Osteocyte (in vitro differentiated cells): Measurements from ENCODE around the gene CHD5. TPM values are rescaled to one million over a fixed set of nuclear protein-coding genes. Genes with fewer than 3 reads are reported as not detected.
"Not testable (repeated sequence)": the region's sequence is repeated elsewhere in the genome, so short reads cannot be mapped to it uniquely, and the experiment has no call there.

ENCODE experiments used
- DNase-seq: peaks from one replicate; pipeline ENCODE4 v3.0.0; 2021; ENCODE audit warnings: mixed read lengths; ENCODE audit not compliant: unreplicated experiment; ENCODE audit errors: extremely low spot score
- H3K27ac Mint-ChIP-seq: one replicate; pipeline ENCODE4 v1.8.0; 2021; ENCODE audit warnings: mild to moderate bottlenecking, mixed read lengths; ENCODE audit not compliant: unreplicated experiment
- H3K27me3 Mint-ChIP-seq: one replicate; pipeline ENCODE4 v1.8.0; 2021; ENCODE audit warnings: mixed read lengths; ENCODE audit not compliant: unreplicated experiment
- H3K36me3 Mint-ChIP-seq: one replicate; pipeline ENCODE4 v1.8.0; 2021; ENCODE audit warnings: mixed read lengths; ENCODE audit not compliant: unreplicated experiment
- H3K4me1 Mint-ChIP-seq: one replicate; pipeline ENCODE4 v1.8.0; 2021; ENCODE audit warnings: mixed read lengths; ENCODE audit not compliant: unreplicated experiment
- H3K4me3 Mint-ChIP-seq: one replicate; pipeline ENCODE4 v1.8.0; 2021; ENCODE audit warnings: mild to moderate bottlenecking, moderate library complexity, mixed read lengths; ENCODE audit not compliant: unreplicated experiment
- H3K9me3 Mint-ChIP-seq: one replicate; pipeline ENCODE4 v1.8.0; 2021; ENCODE audit warnings: mixed read lengths; ENCODE audit not compliant: unreplicated experiment
- total RNA-seq: library from RNA; stranded (reverse); gene quantifications from 2 replicates; pipeline ENCODE4 v1.2.1, GENCODE V29; 2021
- TF ChIP-seq, protein P1 (sequence below): fragments of 200-600 bp; sonication (generic); IDR thresholded peaks from 2 replicates; pipeline ENCODE4 v1.5.0; 2021; ENCODE audit warnings: antibody characterized with exemption, mild to moderate bottlenecking, moderate library complexity

Gene CHD5
- total RNA-seq, 1 donor from 2014 or later: 0.43 TPM

DNA sequence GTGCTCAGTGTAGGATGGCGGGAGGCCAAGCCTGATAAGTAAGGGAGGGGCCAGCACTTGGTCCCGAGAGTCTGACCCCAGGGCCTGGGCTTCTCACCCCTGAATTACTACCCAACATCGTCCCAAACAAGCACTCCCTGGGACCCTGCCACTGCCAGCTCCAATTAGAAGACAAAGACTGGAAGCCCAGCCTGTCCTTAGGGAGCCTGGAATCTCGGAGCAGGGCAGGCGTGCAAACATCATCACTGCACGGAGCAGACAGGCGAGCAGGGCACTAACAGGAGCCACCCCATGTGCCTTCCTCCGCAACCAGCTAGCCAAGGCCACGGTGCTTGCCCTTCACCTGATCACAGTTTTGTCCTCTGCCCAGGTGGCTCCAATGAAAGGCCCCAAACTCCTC lies 111.2 kb downstream of the CHD5 start:
- Mint-ChIP-seq H3K27ac (no peak overlapping the region), H3K36me3 (no peaks in the 10 kb centered on the region), H3K4me3 (no peak overlapping the region), H3K9me3 (no peaks in the 10 kb centered on the region), H3K4me1 (no peaks in the 10 kb centered on the region), H3K27me3 (no peaks in the 10 kb centered on the region)
- TF ChIP-seq, protein P1, sequence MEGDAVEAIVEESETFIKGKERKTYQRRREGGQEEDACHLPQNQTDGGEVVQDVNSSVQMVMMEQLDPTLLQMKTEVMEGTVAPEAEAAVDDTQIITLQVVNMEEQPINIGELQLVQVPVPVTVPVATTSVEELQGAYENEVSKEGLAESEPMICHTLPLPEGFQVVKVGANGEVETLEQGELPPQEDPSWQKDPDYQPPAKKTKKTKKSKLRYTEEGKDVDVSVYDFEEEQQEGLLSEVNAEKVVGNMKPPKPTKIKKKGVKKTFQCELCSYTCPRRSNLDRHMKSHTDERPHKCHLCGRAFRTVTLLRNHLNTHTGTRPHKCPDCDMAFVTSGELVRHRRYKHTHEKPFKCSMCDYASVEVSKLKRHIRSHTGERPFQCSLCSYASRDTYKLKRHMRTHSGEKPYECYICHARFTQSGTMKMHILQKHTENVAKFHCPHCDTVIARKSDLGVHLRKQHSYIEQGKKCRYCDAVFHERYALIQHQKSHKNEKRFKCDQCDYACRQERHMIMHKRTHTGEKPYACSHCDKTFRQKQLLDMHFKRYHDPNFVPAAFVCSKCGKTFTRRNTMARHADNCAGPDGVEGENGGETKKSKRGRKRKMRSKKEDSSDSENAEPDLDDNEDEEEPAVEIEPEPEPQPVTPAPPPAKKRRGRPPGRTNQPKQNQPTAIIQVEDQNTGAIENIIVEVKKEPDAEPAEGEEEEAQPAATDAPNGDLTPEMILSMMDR: no peak
- no peak for DNase-seq

DNA sequence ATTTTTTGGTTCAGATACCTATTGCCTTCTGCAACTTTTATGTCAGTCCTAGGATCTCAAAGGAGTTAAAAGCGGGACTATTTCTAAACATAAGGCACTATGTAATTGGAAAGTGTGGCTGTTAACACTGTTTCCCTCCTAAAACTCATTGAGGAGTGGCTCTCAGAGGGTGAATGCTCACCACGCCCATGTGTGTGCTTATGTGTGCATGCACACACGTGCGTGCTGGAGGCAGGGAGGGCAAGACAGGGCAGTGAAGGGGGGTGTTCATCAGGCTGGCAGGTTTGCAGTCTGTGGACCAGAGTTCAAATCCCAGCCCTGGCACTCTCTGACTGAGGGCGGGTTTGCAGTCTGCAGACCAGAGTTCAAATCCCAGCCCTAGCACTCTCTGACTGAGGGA lies 112.0 kb downstream of the CHD5 start:
- no peak for DNase-seq
- H3K27ac Mint-ChIP-seq: no peak overlapping the region
- H3K4me3 Mint-ChIP-seq: no peak overlapping the region
- H3K9me3 Mint-ChIP-seq: no peaks in the 10 kb centered on the region
- no peaks in the 10 kb centered on the region for H3K36me3 Mint-ChIP-seq
- no peaks in the 10 kb centered on the region for H3K4me1 Mint-ChIP-seq
- TF ChIP-seq, protein P1: no peak
- H3K27me3 Mint-ChIP-seq: no peaks in the 10 kb centered on the region

- Mint-ChIP-seq H3K4me3 (no peak overlapping the region), H3K9me3 (no peaks in the 10 kb centered on the region), H3K4me1 (no peaks in the 10 kb centered on the region), H3K27ac (no peak overlapping the region), H3K36me3 (no peaks in the 10 kb centered on the region), H3K27me3 (no peaks in the 10 kb centered on the region)
- no peak for DNase-seq
- TF ChIP-seq, protein P1: no peak
Observed at GRCh38 chr1:6066680-6067079, 113.4 kb downstream of the CHD5 start.

DNA sequence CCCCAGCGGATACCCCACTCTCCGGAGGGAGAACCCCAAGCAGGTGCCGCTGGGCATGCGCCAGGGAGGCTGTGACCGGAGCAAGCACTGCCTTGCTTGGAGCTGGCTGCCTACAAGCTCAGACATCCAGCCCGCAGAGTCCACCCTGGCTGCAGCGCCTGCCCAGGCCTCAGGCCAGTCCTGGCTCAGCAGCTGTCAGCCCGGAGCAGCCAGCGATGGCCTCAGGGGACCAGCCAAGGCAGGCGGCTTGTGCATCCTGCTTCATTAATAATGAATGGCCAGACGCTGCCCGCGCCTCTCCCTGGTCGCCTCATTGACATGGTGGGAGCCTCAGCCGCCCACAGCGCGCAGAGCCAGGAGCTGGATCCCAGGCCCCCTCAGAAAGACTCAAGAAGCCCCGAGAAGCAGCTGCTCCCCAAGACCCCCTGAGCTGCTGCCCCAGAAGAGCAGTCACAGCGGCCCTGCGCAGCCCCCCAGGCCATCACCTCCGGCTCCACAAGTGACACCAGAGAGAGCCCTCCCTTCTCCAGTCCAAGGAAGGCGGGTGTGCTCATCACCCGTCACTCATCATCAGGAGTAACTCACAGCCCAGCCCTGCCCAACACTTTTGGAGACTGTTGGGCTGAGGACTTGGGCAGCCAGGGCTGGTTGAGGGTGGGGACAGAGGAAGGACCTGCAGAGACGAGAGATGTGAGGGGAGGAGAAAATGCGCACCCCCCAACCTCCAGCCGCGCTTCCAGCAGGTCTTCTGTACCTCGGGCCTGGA lies 114.8 kb downstream of the CHD5 start:
- TF ChIP-seq, protein P1: no peak
- Mint-ChIP-seq H3K27me3 (no peaks in the 10 kb centered on the region), H3K4me3 (no peak overlapping the region), H3K4me1 (no peaks in the 10 kb centered on the region), H3K9me3 (no peaks in the 10 kb centered on the region), H3K36me3 (no peaks in the 10 kb centered on the region), H3K27ac (no peak overlapping the region)
- no peak for DNase-seq

- H3K4me1 Mint-ChIP-seq, H3K27me3 Mint-ChIP-seq, H3K9me3 Mint-ChIP-seq, H3K4me3 Mint-ChIP-seq, DNase-seq, H3K36me3 Mint-ChIP-seq, H3K27ac Mint-ChIP-seq: not testable (repeated sequence)
Observed at GRCh38 chr1:6063532-6064053, 116.5 kb downstream of the CHD5 start.
